ENCODE measurements around the gene METTL8.
A peak's percentile ranks its signal among the peaks of the same experiment; 100 is the strongest.

METTL8 gene

DNA sequence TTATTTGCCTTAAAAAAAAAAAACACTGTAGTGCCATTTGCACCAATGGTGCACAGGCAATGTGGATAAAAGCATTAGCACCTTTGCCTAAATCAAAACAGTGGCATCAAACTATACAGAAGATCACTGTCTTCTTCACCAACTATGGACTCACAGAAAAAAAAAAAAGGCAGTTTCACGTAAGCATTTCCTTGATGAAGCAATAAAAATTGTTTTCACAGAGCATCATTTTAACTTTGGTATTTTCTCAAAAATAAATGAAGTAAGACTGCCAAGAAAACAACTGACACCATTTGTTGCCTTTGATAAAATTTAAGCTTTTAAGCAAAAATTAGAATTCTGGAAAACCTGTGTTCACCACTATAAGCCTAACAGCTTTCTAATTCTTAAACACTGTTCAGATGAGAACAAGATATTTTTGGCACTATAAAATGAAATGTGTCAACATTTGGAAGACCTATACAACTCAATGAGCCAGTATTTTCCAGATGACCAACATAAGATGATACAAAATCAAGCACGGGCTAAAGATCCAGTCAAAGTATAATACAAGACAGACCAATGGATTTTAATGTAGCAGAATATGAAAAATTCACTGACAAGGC lies 21.1 kb downstream of the METTL8 start:
- DNase-seq (ENCODE audit: insufficient read length, low spot score) (no peak), FAIRE-seq (peak; percentile 57)
- TF ChIP-seq SPI1 (IDR thresholded peaks at IDR 0.05; ENCODE audit: low read depth, low read length): no peak
- no peak for TF ChIP-seq POLR2A (IDR thresholded peaks at IDR 0.05; ENCODE audit: low read depth, low read length)
- no peak for TF ChIP-seq PAX5 (IDR thresholded peaks at IDR 0.05; ENCODE audit: insufficient read depth, low read length, severe bottlenecking)
- TF ChIP-seq POU2F2 (IDR thresholded peaks at IDR 0.05; ENCODE audit: low read depth, low read length): no peak
- TF ChIP-seq POLR2AphosphoS5 (IDR thresholded peaks at IDR 0.05; ENCODE audit: low read depth, low read length): no peak

DNA sequence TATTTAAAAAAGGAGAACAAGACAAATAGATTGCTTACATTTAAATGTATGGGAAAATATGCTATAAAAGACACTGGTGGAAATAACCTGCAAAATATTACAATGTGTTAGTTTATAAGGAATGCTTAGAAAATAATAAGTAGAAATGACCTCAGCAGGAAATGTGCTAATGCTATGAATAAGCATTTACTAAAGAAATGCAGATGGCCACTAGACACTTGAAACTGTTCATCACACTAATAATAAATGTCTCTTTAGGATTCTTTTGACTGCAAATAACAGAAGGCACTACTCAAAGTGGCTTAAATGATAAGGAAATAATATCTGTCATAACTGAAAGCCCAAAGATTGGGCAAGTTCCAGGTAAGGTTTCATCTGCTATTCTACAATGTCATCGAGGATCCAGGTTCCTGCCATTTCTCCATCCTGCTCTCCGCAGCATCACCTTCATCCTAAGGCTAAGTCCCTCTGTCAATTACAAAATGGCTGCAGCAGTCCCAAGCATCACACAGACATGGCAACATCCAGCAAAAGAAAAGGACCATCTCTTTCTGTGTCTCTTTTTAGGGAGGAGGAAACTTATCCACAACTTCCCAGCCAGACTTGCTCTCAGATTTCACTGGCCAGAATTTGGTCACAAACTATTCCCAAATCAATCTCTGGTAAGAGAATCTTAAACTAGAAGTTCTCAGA lies 21.9 kb downstream of the METTL8 start:
- no peak for FAIRE-seq
- DNase-seq (ENCODE audit: insufficient read length, low spot score): no peak
- TF ChIP-seq PAX5 (IDR thresholded peaks at IDR 0.05; ENCODE audit: insufficient read depth, low read length, severe bottlenecking): no peak
- TF ChIP-seq POLR2AphosphoS5 (IDR thresholded peaks at IDR 0.05; ENCODE audit: low read depth, low read length): no peak
- TF ChIP-seq POU2F2 (IDR thresholded peaks at IDR 0.05; ENCODE audit: low read depth, low read length): no peak
- no peak for TF ChIP-seq POLR2A (IDR thresholded peaks at IDR 0.05; ENCODE audit: low read depth, low read length)
- TF ChIP-seq SPI1 (IDR thresholded peaks at IDR 0.05; ENCODE audit: low read depth, low read length): no peak
- no peak for TF ChIP-seq TAF1 (IDR thresholded peaks at IDR 0.05; ENCODE audit: low read depth, low read length)

- FAIRE-seq (no peak), DNase-seq (ENCODE audit: insufficient read length, low spot score) (no peak)
- TF ChIP-seq SPI1 (IDR thresholded peaks at IDR 0.05; ENCODE audit: low read depth, low read length) (no peak), POLR2A (IDR thresholded peaks at IDR 0.05; ENCODE audit: low read depth, low read length) (no peak), POU2F2 (IDR thresholded peaks at IDR 0.05; ENCODE audit: low read depth, low read length) (no peak), PAX5 (IDR thresholded peaks at IDR 0.05; ENCODE audit: insufficient read depth, low read length, severe bottlenecking) (no peak), POLR2AphosphoS5 (IDR thresholded peaks at IDR 0.05; ENCODE audit: low read depth, low read length) (no peak), TAF1 (IDR thresholded peaks at IDR 0.05; ENCODE audit: low read depth, low read length) (no peak)
These were observed 22.6 kb downstream of the METTL8 start for GRCh38 chr2:171411214-171411613.

DNA sequence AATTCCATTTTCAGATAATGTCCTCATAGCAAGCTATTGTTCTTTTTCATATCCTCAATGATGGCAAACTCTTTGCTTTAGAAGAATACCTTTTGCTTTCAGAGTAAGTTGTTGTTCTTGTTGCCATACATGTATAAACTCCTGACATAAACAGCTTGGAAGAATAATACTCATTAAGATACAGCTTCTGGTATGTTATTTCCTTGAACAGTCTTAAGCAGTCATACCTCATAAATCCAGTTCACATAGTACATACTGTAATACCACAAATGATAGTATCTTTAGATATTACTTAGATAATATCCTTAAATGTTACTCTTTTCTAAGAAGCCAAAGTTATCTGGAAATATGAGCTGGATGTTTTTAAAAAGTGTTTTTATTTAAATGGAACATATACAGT lies 23.2 kb downstream of the METTL8 start:
- FAIRE-seq (no peak), DNase-seq (ENCODE audit: insufficient read length, low spot score) (no peak)
- TF ChIP-seq PAX5 (IDR thresholded peaks at IDR 0.05; ENCODE audit: insufficient read depth, low read length, severe bottlenecking): no peak
- no peak for TF ChIP-seq POLR2AphosphoS5 (IDR thresholded peaks at IDR 0.05; ENCODE audit: low read depth, low read length)
- TF ChIP-seq POLR2A (IDR thresholded peaks at IDR 0.05; ENCODE audit: low read depth, low read length): no peak
- TF ChIP-seq SPI1 (IDR thresholded peaks at IDR 0.05; ENCODE audit: low read depth, low read length): no peak

DNA sequence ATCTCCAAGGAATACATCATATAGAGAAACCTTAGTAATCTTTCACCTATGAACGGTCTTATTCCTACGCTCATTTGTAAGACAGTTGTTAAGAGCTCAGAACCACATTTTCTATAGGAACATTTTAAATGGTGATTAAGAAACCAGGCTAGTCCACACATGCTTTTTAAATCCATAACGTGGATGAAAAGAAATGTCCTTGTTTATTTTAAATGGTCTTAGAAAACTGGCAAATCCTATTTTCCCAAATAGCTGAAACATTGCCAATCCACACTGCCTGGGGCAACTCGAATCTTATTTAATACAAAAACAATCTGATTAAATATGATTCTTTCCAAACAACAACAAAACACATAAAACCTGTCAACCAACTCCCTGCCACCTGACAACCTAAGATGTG lies 23.7 kb downstream of the METTL8 start:
- DNase-seq (ENCODE audit: insufficient read length, low spot score) (no peak), FAIRE-seq (no peak)
- TF ChIP-seq POLR2A (IDR thresholded peaks at IDR 0.05; ENCODE audit: low read depth, low read length): no peak
- no peak for TF ChIP-seq PAX5 (IDR thresholded peaks at IDR 0.05; ENCODE audit: insufficient read depth, low read length, severe bottlenecking)
- TF ChIP-seq SPI1 (IDR thresholded peaks at IDR 0.05; ENCODE audit: low read depth, low read length): no peak
- no peak for TF ChIP-seq TAF1 (IDR thresholded peaks at IDR 0.05; ENCODE audit: low read depth, low read length)
- TF ChIP-seq POU2F2 (IDR thresholded peaks at IDR 0.05; ENCODE audit: low read depth, low read length): no peak
- no peak for TF ChIP-seq POLR2AphosphoS5 (IDR thresholded peaks at IDR 0.05; ENCODE audit: low read depth, low read length)

DNA sequence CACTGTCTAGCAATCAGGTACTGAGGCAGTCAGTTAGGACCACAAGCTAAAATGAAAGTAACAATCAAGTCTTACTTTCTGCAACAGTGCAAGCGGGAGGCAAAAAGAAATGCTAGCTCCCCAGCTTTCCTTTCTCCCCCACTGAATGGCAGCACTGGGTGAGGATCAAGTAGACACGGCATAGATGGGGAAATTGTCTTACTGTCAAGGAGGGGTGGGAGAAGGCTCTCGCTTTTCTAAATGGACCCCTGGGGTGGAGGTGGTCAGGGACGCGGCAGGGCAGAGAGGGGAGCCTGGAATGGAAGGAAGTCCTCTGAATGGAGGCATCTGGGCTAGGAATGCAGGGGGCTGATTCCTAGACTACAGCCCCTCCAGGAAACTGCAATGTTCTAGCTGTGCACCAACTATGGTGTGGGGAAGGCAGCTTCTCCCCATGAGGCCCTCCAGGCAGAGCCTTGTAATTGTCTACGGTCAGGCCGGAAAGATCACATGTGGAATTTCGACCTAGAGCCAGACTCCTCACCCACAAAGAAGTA lies 24.3 kb downstream of the METTL8 start:
- peak; percentile 62 for FAIRE-seq
- TF ChIP-seq TAF1 (IDR thresholded peaks at IDR 0.05; ENCODE audit: low read depth, low read length): no peak
- TF ChIP-seq POLR2AphosphoS5 (IDR thresholded peaks at IDR 0.05; ENCODE audit: low read depth, low read length): no peak
- no peak for TF ChIP-seq POU2F2 (IDR thresholded peaks at IDR 0.05; ENCODE audit: low read depth, low read length)
- no peak for TF ChIP-seq PAX5 (IDR thresholded peaks at IDR 0.05; ENCODE audit: insufficient read depth, low read length, severe bottlenecking)
- DNase-seq (ENCODE audit: insufficient read length, low spot score): no peak

GRCh38 chr2:171407676-171408044 lies 26.1 kb downstream of the METTL8 start:
- DNase-seq (ENCODE audit: insufficient read length, low spot score) (no peak), FAIRE-seq (no peak)
- TF ChIP-seq SPI1 (IDR thresholded peaks at IDR 0.05; ENCODE audit: low read depth, low read length): no peak
- no peak for TF ChIP-seq PAX5 (IDR thresholded peaks at IDR 0.05; ENCODE audit: insufficient read depth, low read length, severe bottlenecking)
- TF ChIP-seq POLR2A (IDR thresholded peaks at IDR 0.05; ENCODE audit: low read depth, low read length): no peak
- TF ChIP-seq POLR2AphosphoS5 (IDR thresholded peaks at IDR 0.05; ENCODE audit: low read depth, low read length): no peak
- no peak for TF ChIP-seq TAF1 (IDR thresholded peaks at IDR 0.05; ENCODE audit: low read depth, low read length)
- no peak for TF ChIP-seq POU2F2 (IDR thresholded peaks at IDR 0.05; ENCODE audit: low read depth, low read length)

GRCh38 chr2:171407030-171407675 lies 26.6 kb downstream of the METTL8 start:
- FAIRE-seq (peak; percentile 71), DNase-seq (ENCODE audit: insufficient read length, low spot score) (no peak)
- TF ChIP-seq PAX5 (IDR thresholded peaks at IDR 0.05; ENCODE audit: insufficient read depth, low read length, severe bottlenecking) (no peak), POLR2A (IDR thresholded peaks at IDR 0.05; ENCODE audit: low read depth, low read length) (no peak), TAF1 (IDR thresholded peaks at IDR 0.05; ENCODE audit: low read depth, low read length) (no peak), POLR2AphosphoS5 (IDR thresholded peaks at IDR 0.05; ENCODE audit: low read depth, low read length) (no peak), SPI1 (IDR thresholded peaks at IDR 0.05; ENCODE audit: low read depth, low read length) (no peak), POU2F2 (IDR thresholded peaks at IDR 0.05; ENCODE audit: low read depth, low read length) (no peak)

DNA sequence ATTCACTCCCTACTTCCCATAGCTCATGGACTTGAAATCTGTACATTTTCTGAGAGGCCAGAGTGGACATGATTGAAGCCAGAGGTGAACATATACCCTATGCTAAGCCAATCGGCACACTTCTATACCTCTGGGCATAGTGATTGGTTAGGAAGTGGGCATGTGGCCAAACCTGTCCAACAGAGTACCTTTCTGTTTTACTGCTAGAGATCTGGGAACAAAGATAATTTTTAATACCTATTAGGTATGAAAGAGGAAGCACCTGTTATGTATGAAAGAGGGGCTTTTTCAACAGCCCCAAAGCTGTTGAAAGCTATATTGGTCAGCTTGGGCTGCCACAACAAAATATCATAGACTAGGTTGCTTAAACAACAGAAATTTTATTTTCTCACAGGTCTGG lies 27.7 kb downstream of the METTL8 start:
- DNase-seq (ENCODE audit: insufficient read length, low spot score) (no peak), FAIRE-seq (no peak)
- no peak for TF ChIP-seq PAX5 (IDR thresholded peaks at IDR 0.05; ENCODE audit: insufficient read depth, low read length, severe bottlenecking)
- peak; percentile 33; the same call in 1 of the 2 replicates for TF ChIP-seq SPI1 (IDR thresholded peaks at IDR 0.05; ENCODE audit: low read depth, low read length)
- no peak for TF ChIP-seq POLR2A (IDR thresholded peaks at IDR 0.05; ENCODE audit: low read depth, low read length)
- no peak for TF ChIP-seq POU2F2 (IDR thresholded peaks at IDR 0.05; ENCODE audit: low read depth, low read length)
- no peak for TF ChIP-seq TAF1 (IDR thresholded peaks at IDR 0.05; ENCODE audit: low read depth, low read length)
- TF ChIP-seq POLR2AphosphoS5 (IDR thresholded peaks at IDR 0.05; ENCODE audit: low read depth, low read length): 0 out of 2 replicates have a peak, but pooled peaks have one; percentile 26

Measured in GM12891 (cell line).